Aorta (tissue), 5 donors: Measurements from ENCODE around the gene PLEKHA4. TPM values are rescaled to one million over a fixed set of nuclear protein-coding genes. Genes with fewer than 3 reads are reported as not detected.
"Not testable (repeated sequence)": the region's sequence is repeated elsewhere in the genome, so short reads cannot be mapped to it uniquely, and the experiment has no call there.

Experiments
- ATAC-seq: fragments of 200-7000 bp; cut with Tn5 transposase; one replicate; pipeline ENCODE4 v1.9.1; 2022; ENCODE audit warnings: moderate library complexity; ENCODE audit not compliant: low FRiP score
- DNase-seq, 2 donors: peaks; one replicate each; pipeline ENCODE4 v3.0.0-alpha.2; 2020
- H3K27ac ChIP-seq, 2 donors: one replicate each; pipeline ENCODE4 v1.5.1; 2013; ENCODE audit warnings: low read length in 2 of 2, mild to moderate bottlenecking in 2 of 2, moderate library complexity in 2 of 2, control low read depth in 1 of 2, inconsistent platforms in 1 of 2, low read depth in 1 of 2
- H3K27me3 ChIP-seq, 2 donors: one replicate each; pipeline ENCODE4 v1.6.1; 2013; ENCODE audit warnings: control low read depth in 1 of 2, low read length in 1 of 2, mild to moderate bottlenecking in 1 of 2, moderate library complexity in 1 of 2; ENCODE audit not compliant: insufficient read depth in 2 of 2, control insufficient read depth in 1 of 2
- H3K36me3 ChIP-seq, 2 donors: one replicate each; pipeline ENCODE4 v1.6.1; 2013; ENCODE audit warnings: control low read depth in 1 of 2, low read length in 1 of 2, mild to moderate bottlenecking in 1 of 2; ENCODE audit not compliant: insufficient read depth in 2 of 2, control insufficient read depth in 1 of 2
- H3K4me1 ChIP-seq, 2 donors: one replicate each; pipeline ENCODE4 v1.6.1; 2013; ENCODE audit warnings: low read length in 2 of 2, control low read depth in 1 of 2, mild to moderate bottlenecking in 1 of 2, moderate library complexity in 1 of 2; ENCODE audit not compliant: insufficient read depth in 2 of 2, control insufficient read depth in 1 of 2
- H3K4me3 ChIP-seq, 2 donors: one replicate each; pipeline ENCODE4 v1.5.1; 2013; ENCODE audit warnings: low read length in 2 of 2, control low read depth in 1 of 2, mild to moderate bottlenecking in 1 of 2
- H3K9me3 ChIP-seq: one replicate; pipeline ENCODE4 v1.6.1; 2013; ENCODE audit warnings: mild to moderate bottlenecking, low read length; ENCODE audit not compliant: control insufficient read depth
- WGBS, 2 donors: extraction: QIAGEN DNeasy Blood & Tissue Kit; methylation state at CpG; one replicate each; pipeline ENCODE4 v1.1.7; 2013; 5-methylcytosine and 5-hydroxymethylcytosine counted together
- intact Hi-C, 2 donors: fragments of 100-400 bp; cut with DNase I; formaldehyde crosslinking; loops; one replicate each; pipeline versions ENCODE4 v1.14.2 to v1.15.0; 2022
- long read RNA-seq, 2 donors: library from polyadenylated mRNA; unstranded; transcript quantifications; one replicate each; pipeline ENCODE4 v2.0.0, GENCODE V29; 2020 to 2021
- polyA plus RNA-seq, 2 donors: library from polyadenylated mRNA; stranded (reverse); fragments of 200-250 nt; gene quantifications; one replicate each; pipeline ENCODE4 v1.2.3, GENCODE V29; 2013
- total RNA-seq, 2 donors: library from RNA; stranded (reverse); fragmentation: NEBNext Ultra II Directional; extraction: Animal tissue kit (Norgen Biotek cat#: 25700); gene quantifications; one replicate each; pipeline ENCODE4 v1.2.1, GENCODE V29; 2021
- donor health status: healthy with polysubstance abuse.
- donor health status: Bipolar disorder and iron deficiency.
- donor health status: DM: no; HTN: no; CAD: no.
- donor health status: DM: no; HTN: no; CAD: no.
- donor health status: DM: yes; HTN: yes; CAD: no.

Gene PLEKHA4, protein sequence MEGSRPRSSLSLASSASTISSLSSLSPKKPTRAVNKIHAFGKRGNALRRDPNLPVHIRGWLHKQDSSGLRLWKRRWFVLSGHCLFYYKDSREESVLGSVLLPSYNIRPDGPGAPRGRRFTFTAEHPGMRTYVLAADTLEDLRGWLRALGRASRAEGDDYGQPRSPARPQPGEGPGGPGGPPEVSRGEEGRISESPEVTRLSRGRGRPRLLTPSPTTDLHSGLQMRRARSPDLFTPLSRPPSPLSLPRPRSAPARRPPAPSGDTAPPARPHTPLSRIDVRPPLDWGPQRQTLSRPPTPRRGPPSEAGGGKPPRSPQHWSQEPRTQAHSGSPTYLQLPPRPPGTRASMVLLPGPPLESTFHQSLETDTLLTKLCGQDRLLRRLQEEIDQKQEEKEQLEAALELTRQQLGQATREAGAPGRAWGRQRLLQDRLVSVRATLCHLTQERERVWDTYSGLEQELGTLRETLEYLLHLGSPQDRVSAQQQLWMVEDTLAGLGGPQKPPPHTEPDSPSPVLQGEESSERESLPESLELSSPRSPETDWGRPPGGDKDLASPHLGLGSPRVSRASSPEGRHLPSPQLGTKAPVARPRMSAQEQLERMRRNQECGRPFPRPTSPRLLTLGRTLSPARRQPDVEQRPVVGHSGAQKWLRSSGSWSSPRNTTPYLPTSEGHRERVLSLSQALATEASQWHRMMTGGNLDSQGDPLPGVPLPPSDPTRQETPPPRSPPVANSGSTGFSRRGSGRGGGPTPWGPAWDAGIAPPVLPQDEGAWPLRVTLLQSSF
- 10 to 100 TPM; 94.9 to 97.2 TPM for total RNA-seq
- polyA plus RNA-seq, result 100 to 1,000 TPM; 193 to 223 TPM
- long read RNA-seq, donor 1, partial matches to known transcripts, result 29 of 69 reads
- long read RNA-seq, donor 1, other reads (novel, unspliced or antisense), result 39 of 69 reads
- long read RNA-seq, donor 2, transcript PLEKHA4-201 (20 exons, 3,088 nt), result major isoform, 6 of 52 reads
- long read RNA-seq, donor 2, partial matches to known transcripts, result 19 of 52 reads
- long read RNA-seq, donor 2, other reads (novel, unspliced or antisense), result 27 of 52 reads

DNA sequence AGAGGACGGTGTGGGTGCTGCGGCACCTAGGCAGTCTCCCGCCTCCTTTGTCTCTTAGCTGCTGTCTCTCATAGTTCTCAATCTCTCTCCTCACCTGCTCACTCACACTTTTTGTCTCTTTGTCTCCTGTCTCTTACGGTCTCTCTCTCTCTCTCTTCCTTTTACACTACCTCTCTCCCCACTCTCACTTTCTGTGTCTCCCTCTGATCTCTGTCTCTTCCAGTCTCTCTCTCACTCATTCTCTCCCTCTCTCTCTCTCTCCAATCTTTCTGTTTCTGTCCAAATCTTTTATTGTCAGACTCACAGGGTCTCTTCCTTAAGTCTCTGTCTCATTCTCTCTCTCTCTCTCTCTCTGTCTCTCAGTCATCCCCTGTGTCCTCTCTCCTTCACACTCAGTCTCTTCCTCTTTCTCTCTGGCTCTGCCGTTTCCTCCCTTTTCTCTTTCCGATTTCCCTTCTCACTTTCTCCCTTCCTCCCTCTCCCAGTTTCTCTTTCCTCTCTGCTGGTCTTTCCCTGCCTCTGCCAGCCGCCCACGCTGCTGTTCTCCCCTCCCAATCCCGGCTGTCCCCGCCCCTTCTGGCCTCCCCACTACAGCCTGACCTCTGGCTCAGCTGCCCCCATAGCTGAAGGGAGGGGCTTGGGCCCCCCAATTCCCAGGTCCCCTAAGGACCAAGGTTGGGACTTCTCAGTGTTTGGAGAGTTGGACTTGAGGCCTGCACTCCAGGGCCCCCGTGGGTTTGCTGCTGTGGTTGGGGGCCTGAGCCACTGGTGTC, at the start of gene PLEKHA4:
TSS of gene PLEKHA4 (minus strand) at position 504 of the 773 bp plus-strand sequence. CDS start 997 bp downstream, outside the sequence.
- intact Hi-C loops, result no loop called here
- H3K4me1 ChIP-seq, result no peaks in the 10 kb centered on the region
- H3K4me3 ChIP-seq, result peak within 1 kb of the TSS in 1 of 2 donors; percentile 36
- peak; percentile 42 for ATAC-seq
- H3K27ac ChIP-seq, result peak within 1 kb of the TSS; percentile 20 to 54
- 1 to 6% methylated on average over 11 of the region's 11 CpGs for WGBS, 2 donors
- DNase-seq, result peak; percentile 89 to 95
- no peaks in the 10 kb centered on the region for H3K27me3 ChIP-seq
- no peaks in the 10 kb centered on the region for H3K9me3 ChIP-seq
- H3K36me3 ChIP-seq, result no peaks in the 10 kb centered on the region

DNA sequence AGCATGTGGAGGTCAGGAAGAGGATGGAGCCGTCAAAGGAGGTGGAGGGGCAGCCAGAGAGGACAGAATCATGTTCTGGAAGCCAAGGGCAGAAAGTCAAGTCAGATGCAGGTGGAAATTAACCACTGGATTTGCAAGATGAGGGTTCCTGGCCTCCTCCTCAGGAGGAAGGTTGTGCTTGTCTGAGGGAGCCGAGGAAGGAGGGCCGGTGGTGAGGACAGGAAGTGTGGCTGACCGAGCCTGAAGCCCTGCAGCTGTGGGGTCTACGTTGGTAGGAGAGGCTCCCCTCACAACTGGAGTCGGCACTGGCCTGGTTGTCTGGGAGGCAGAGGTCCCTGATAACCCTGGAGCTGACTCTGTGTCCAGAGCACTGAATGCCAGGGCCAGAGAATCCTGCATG, 49.7 kb upstream of the PLEKHA4 start:
- Histone ChIP-seq H3K36me3 (peaks cover 0 to 7% of the 10 kb centered on the region in 2 donors), H3K27me3 (no peaks in the 10 kb centered on the region), H3K4me1 (no peaks in the 10 kb centered on the region), H3K9me3 (no peaks in the 10 kb centered on the region), H3K27ac (no peak overlapping the region), H3K4me3 (no peak overlapping the region)
- intact Hi-C loops, result no loop called here
- ATAC-seq, result no peak
- no peak for DNase-seq
- 82 to 85% methylated on average over 6 of the region's 6 CpGs for WGBS, 2 donors

DNA sequence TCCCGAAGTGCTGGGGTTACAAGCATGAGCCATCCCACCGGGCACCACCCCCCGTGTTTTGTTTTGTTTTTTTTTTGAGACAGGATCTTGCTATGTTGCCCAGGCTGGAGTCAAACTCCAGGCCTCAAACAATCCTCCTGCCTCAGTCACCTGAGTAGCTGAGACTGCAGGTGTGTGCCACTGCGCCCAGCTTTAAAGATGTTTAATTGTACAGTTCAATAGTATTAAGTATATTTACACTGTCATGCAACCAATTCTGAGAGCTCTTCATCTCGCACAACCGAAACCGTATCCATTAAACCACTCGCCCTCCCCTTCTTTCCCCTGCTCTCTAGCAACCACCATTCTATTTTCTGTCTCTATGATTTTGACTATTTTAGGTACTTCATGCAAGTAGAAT, 47.3 kb upstream of the PLEKHA4 start:
- DNase-seq (no peak), ATAC-seq (no peak)
- no peaks in the 10 kb centered on the region for H3K4me1 ChIP-seq
- H3K36me3 ChIP-seq, result peaks cover 6 to 10% of the 10 kb centered on the region in 2 donors
- no peak overlapping the region for H3K27ac ChIP-seq
- no peaks in the 10 kb centered on the region for H3K27me3 ChIP-seq
- 82 to 85% methylated on average over 8 of the region's 8 CpGs for WGBS, 2 donors
- H3K9me3 ChIP-seq, result no peaks in the 10 kb centered on the region
- no peak overlapping the region for H3K4me3 ChIP-seq
- intact Hi-C loops, result no loop called here

DNA sequence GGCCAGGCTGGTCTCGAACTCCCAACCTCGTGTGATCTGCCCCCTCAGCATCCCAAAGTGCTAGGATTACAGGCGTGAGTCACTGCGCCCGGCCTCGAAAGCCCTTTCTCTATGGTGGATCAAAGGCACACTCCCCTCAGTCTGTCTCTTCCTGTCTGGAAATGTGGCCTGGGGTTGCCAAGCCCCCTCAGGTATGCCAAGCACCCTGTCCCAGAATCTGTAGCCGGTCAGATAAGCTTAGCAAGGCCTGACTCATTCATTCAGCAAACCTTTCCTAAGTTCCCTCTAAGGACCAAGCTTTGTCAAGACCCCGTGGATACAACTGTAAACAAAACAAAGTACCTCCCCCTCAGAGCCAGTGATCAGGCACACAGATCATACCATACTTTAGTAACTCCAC, 45.8 kb upstream of the PLEKHA4 start:
- Histone ChIP-seq H3K27me3 (no peaks in the 10 kb centered on the region), H3K4me3 (no peak overlapping the region), H3K9me3 (no peaks in the 10 kb centered on the region), H3K4me1 (no peaks in the 10 kb centered on the region), H3K36me3 (peaks cover 6 to 10% of the 10 kb centered on the region in 2 donors), H3K27ac (no peak overlapping the region)
- intact Hi-C loops, result no loop called here
- no peak for ATAC-seq
- no peak for DNase-seq
- WGBS, 2 donors, result 94% methylated on average over 8 of the region's 8 CpGs

DNA sequence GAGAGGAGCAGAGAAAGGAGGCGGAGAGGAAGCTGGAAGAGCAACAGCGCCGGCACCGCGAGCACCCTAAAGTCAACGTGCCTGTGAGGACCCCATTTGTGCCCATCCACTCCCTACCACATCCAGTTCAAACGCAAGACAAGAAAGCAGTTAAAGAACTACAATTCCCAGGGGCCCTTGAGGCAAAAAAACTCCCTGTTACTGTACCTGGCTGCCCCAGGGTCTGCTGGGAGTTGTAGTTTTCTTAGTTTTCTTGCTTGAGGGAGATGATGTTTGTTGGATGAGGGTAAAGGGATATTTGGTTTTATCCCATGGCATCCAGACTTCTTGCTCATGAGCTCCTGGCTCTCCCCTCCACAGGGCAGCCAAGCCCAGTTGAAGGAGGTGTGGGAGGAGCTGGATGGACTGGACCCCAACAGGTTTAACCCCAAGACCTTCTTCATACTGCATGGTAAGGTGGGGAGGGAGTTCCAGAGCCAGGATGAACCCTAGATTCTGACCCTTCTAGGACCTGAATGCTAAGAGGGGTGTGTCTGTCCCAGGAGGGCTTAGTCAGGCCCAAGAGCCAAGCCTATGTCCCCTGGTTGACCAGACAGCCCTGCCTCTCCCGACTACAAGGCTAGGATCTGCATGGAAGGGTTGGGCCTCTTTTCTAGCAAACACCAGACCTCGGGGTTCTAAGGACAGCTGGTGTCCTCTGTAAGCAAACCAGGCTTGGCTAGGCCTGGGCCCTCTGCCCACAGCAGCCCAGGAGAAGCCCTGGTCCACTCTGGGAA, 44.9 kb upstream of the PLEKHA4 start:
- Histone ChIP-seq H3K27me3 (no peaks in the 10 kb centered on the region), H3K9me3 (no peaks in the 10 kb centered on the region), H3K27ac (no peak overlapping the region), H3K4me3 (no peak overlapping the region), H3K36me3 (peaks cover 10 to 11% of the 10 kb centered on the region in 2 donors), H3K4me1 (no peaks in the 10 kb centered on the region)
- WGBS, 2 donors, result 89 to 93% methylated on average over 9 of the region's 9 CpGs
- DNase-seq (no peak), ATAC-seq (no peak)
- intact Hi-C loops, result no loop called here

DNA sequence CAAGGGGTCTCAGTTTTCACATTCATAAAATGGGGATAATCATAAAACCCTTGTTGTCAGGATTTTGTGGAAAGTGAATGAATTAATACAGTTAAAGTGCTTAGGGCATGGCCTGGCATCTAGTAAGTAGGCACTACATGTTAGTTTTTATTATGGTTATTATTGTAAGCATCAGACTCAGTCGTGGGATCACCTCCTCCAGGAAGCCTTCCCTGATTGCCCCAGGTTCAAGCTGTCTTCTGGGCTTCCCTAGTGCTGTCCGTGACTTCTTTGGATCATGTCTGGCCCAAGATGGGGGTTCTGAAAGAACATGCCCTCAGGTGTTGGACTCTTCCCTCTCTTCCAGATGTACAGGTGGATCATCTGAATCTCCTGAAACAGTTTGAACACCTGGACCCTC, 42.4 kb upstream of the PLEKHA4 start:
- peaks cover 12% of the 10 kb centered on the region in 2 donors for H3K36me3 ChIP-seq
- intact Hi-C loops, result no loop called here
- H3K27ac ChIP-seq, result no peak overlapping the region
- no peak for DNase-seq
- H3K4me1 ChIP-seq, result no peaks in the 10 kb centered on the region
- no peak for ATAC-seq
- H3K4me3 ChIP-seq, result no peak overlapping the region
- no peaks in the 10 kb centered on the region for H3K9me3 ChIP-seq
- 81 to 88% methylated on average over 2 of the region's 2 CpGs for WGBS, 2 donors
- H3K27me3 ChIP-seq, result no peaks in the 10 kb centered on the region

DNA sequence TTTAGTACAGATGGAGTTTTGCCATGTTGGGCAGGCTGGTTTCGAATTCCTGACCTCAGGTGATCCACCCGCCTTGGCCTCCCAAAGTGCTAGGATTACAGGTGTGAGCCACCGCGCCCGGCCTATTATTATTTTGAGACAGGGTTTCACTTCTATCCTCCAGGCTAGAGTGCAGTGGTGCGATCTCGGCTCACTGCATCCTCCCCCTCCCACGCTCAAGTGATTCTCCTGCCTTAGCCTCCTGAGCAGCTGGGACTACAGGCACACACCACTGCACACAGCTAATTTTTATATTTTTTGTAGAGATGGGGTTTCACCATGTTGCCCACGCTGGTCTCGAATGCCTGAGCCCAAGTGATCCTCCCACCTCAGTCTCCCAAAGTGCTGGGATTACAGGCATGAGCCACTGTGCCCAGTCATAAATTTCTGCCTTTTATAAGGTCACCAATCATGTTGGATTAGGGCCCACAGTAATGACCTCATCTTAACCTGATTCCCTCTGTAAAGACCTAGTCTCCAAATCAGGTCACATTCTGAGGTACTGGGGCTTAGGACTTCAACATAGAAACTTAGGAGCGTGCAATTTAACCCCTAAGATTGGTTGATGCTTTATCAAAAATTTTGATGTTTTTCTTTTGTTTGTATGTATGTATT, 41.1 kb upstream of the PLEKHA4 start:
- H3K4me3 ChIP-seq, H3K4me1 ChIP-seq, intact Hi-C loops, H3K27me3 ChIP-seq, ATAC-seq, DNase-seq, H3K27ac ChIP-seq, H3K9me3 ChIP-seq: not testable (repeated sequence)
- peaks cover 12% of the 10 kb centered on the region in 2 donors for H3K36me3 ChIP-seq
- 96 to 97% methylated on average over 11 of the region's 11 CpGs for WGBS, 2 donors
